Esophagus squamous epithelium (tissue), 5 donors: Measurements from ENCODE around the gene PDGFD. TPM values are rescaled to one million over a fixed set of nuclear protein-coding genes. Genes with fewer than 3 reads are reported as not detected.

ENCODE experiments used
- DNase-seq: peaks from one replicate; lab custom pipeline; 2025; lab: John Stamatoyannopoulos, UW
- H3K27ac ChIP-seq, 4 donors: fragments of 200-600 bp; sonication (generic); one replicate each; pipeline ENCODE4 v1.5.1; 2016 to 2019; ENCODE audit warnings: mild to moderate bottlenecking in 1 of 4
- H3K27me3 ChIP-seq, 4 donors: fragments of 200-600 bp; sonication (generic); 1 replicate in 3 of 4; 2 replicates in 1 of 4; pipeline versions ENCODE4 v1.5.1 to v1.6.0; 2017 to 2021; ENCODE audit warnings: antibody characterized with exemption in 1 of 4
- H3K36me3 ChIP-seq, 3 donors: fragments of 200-600 bp; sonication (generic); one replicate each; pipeline ENCODE4 v1.5.1; 2016 to 2019
- H3K4me1 ChIP-seq, 3 donors: fragments of 200-600 bp; sonication (generic); one replicate each; pipeline ENCODE4 v1.5.1; 2017 to 2019
- H3K4me3 ChIP-seq, 4 donors: fragments of 200-600 bp; sonication (generic); 1 replicate in 3 of 4; 2 replicates in 1 of 4; pipeline ENCODE4 v1.5.1; 2016 to 2019; ENCODE audit warnings: mild to moderate bottlenecking in 2 of 4, moderate library complexity in 1 of 4
- H3K9me3 ChIP-seq, 3 donors: fragments of 200-600 bp; sonication (generic); one replicate each; pipeline ENCODE4 v1.5.1; 2016 to 2019
- CTCF ChIP-seq, 6 experiments: fragments of 450-650 bp in 4 of 6; fragments of 200-600 bp in 2 of 6; sonication (generic) in 2 of 6; IDR thresholded peaks; one replicate each; pipeline ENCODE4 v1.5.1; 2016 to 2019; ENCODE audit warnings: antibody characterized with exemption in 6 of 6, mild to moderate bottlenecking in 4 of 6, moderate library complexity in 4 of 6
- POLR2A ChIP-seq, 4 donors: fragments of 450-650 bp; IDR thresholded peaks; one replicate each; pipeline ENCODE4 v1.6.1; 2017; ENCODE audit warnings: antibody characterized with exemption in 4 of 4, mild to moderate bottlenecking in 4 of 4, moderate library complexity in 3 of 4
- WGBS, 2 donors: methylation state at CpG; one replicate each; pipeline ENCODE4 v1.1.5; 2018; 5-methylcytosine and 5-hydroxymethylcytosine counted together
- intact Hi-C: fragments of 100-400 bp; cut with DNase I; formaldehyde crosslinking; loops from one replicate; pipeline ENCODE4 v1.15.0; 2022
- total RNA-seq, 4 donors: library from RNA; depleted of rRNA; stranded (reverse); fragments of >200 nt; gene quantifications; one replicate each; pipeline ENCODE4 v1.1.0, GENCODE V29; 2016
- donor health status: DM: yes; HTN: yes; CAD: no.

PDGFD gene
- total RNA-seq, 4 donors from 2014 or later: 0.27 to 1.9 (median 1.1) TPM

DNA sequence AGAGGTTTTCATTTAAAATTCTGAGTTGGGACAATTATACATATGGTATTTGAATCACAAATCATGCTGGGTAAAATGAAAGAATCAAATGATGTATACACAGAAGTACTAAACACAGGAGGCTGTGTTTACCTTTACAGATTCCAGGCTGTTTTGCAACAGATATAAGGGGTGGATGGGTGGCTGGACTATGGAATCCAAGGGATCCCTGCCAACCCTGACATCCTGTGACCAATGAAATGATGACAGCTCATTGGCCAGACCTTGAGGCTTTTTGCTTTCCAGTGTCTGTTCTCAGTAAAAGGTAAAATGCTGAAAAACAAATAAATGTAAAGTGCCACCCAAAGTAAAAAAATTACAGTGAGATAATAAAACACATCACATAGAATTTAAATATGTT, 130.8 kb downstream of the PDGFD start:
- no peaks in the 10 kb centered on the region for H3K4me1 ChIP-seq
- H3K4me3 ChIP-seq: no peak overlapping the region
- intact Hi-C loops: no loop called here
- no peaks in the 10 kb centered on the region for H3K9me3 ChIP-seq
- no peaks in the 10 kb centered on the region for H3K27me3 ChIP-seq
- DNase-seq: no peak
- H3K36me3 ChIP-seq: no peaks in the 10 kb centered on the region
- TF ChIP-seq POLR2A (IDR thresholded peaks at IDR 0.05) (no peak), CTCF (IDR thresholded peaks at IDR 0.05) (no peak)
- no peak overlapping the region for H3K27ac ChIP-seq

DNA sequence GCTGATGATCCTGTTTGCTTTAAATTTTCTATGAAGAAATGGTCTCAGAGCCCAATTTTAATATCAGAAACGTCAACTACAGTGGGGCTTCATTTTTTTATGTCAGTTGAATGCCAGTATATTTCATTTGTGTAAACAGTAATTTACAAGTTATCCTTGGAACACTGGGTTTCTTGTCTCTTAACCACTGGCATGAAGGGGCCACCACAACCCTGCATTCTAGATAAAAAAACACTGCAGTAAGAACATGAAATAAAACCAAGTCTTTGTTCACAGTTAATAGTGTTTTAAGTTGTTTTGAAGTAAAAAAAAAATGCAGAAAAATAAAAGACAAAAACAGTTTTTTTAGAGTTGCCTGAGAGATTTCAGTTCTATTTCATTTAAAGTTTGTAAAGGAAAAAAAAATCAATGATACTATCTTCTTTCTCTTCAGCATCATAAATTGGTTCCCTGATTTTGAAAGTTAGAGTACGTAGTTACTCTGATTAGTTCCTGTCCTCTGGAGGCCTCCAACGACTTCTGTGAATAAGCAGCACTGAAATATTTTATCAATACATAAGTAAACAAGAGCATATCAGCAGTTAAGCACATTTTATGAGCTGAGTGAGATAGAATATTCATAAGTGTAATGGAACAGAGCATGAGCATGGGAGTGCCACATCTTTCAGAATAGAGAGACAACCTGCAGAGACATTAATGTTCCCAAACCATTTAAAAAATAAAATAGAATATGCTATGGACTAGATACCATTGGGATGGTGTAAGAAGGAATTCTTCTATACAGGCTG, 135.3 kb downstream of the PDGFD start:
- TF ChIP-seq POLR2A (IDR thresholded peaks at IDR 0.05): no peak
- TF ChIP-seq CTCF (IDR thresholded peaks at IDR 0.05): no peak
- Histone ChIP-seq H3K36me3 (no peaks in the 10 kb centered on the region), H3K4me3 (no peak overlapping the region), H3K9me3 (no peaks in the 10 kb centered on the region), H3K27me3 (peaks cover 0 to 4% (median 0%) of the 10 kb centered on the region in 4 donors), H3K27ac (no peak overlapping the region), H3K4me1 (no peaks in the 10 kb centered on the region)
- 42 to 46% methylated on average over 3 of the region's 3 CpGs for WGBS, 2 donors
- DNase-seq: no peak
- intact Hi-C loops: no loop called here

- Histone ChIP-seq H3K27ac (no peak overlapping the region), H3K27me3 (peaks cover 0 to 4% (median 0%) of the 10 kb centered on the region in 4 donors), H3K9me3 (no peaks in the 10 kb centered on the region), H3K4me3 (no peak overlapping the region), H3K36me3 (no peaks in the 10 kb centered on the region), H3K4me1 (no peaks in the 10 kb centered on the region)
- 90 to 95% methylated on average over 2 of the region's 2 CpGs for WGBS, 2 donors
- intact Hi-C loops: no loop called here
- no peak for TF ChIP-seq POLR2A (IDR thresholded peaks at IDR 0.05)
- TF ChIP-seq CTCF (IDR thresholded peaks at IDR 0.05): no peak
- DNase-seq: no peak
Observed at GRCh38 chr11:104024572-104024971, 139.4 kb downstream of the PDGFD start.

DNA sequence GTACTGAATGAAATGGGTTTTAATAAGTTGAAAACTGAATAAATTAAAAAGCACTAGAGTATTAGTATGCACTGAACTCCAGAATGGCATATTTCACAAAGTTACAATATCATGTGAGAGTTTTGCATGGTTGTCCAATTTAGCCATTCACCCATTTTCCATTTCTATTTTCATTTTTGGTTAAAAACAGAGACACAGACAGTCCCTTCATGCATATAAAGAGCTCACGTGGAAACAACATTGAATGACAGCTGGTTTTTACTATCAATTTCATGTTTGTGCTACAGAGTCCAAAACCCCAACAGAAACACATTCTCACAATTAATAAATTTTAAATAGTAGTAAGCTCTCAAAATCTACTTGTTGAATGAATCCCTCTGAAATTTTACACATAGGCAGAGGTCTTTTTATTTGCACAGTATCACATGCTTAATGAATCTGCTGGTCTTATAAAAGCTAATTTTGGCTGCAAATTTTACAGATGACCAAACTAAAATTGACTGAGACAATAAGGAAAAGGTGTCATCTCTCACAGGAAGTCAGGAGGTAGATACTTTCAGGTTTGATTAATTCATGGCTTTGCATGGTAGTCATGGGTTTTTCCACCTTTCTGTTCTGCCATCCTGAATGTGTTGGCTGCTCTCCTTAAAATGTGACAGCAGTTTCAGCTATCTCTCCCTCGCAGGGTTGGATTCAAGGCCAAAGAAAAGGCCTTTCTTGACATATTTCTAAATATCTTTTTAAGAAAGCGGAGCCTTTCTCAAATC, 148.1 kb downstream of the PDGFD start:
- H3K4me3 ChIP-seq: no peak overlapping the region
- H3K27ac ChIP-seq: no peak overlapping the region
- TF ChIP-seq CTCF (IDR thresholded peaks at IDR 0.05) (no peak), POLR2A (IDR thresholded peaks at IDR 0.05) (no peak)
- intact Hi-C loops: no loop called here
- H3K36me3 ChIP-seq: no peaks in the 10 kb centered on the region
- peaks cover 0 to 7% (median 0%) of the 10 kb centered on the region in 4 donors for H3K27me3 ChIP-seq
- no peaks in the 10 kb centered on the region for H3K9me3 ChIP-seq
- no peak for DNase-seq
- 68 to 71% methylated on average over 3 of the region's 3 CpGs for WGBS, 2 donors
- H3K4me1 ChIP-seq: no peaks in the 10 kb centered on the region

DNA sequence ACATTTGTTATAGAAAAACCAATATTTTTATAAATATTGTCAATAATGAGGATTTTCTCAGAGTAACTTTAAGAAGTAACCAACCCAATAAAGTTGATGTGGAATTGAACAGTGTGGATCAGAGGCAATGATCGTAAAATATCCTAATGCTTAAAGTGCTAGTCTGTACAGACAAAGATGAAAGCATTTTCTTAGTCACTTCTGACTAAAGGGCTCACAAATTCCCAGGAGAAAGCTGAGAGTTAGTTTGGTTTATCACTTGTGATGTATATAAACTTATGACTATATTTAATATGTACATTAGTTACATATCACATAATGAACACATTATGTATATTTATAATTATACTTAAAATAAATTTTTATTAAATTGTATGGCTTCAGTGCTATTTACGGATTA, 152.9 kb downstream of the PDGFD start:
- TF ChIP-seq POLR2A (IDR thresholded peaks at IDR 0.05) (no peak), CTCF (IDR thresholded peaks at IDR 0.05) (no peak)
- Histone ChIP-seq H3K4me3 (no peak overlapping the region), H3K27ac (no peak overlapping the region), H3K36me3 (no peaks in the 10 kb centered on the region), H3K9me3 (no peaks in the 10 kb centered on the region), H3K4me1 (no peaks in the 10 kb centered on the region), H3K27me3 (peaks cover 0 to 41% (median 0%) of the 10 kb centered on the region in 4 donors)
- DNase-seq: no peak
- intact Hi-C loops: no loop called here
- 77 to 79% methylated on average over 2 of the region's 2 CpGs for WGBS, 2 donors
